ENCODE measurements around the gene HAUS6. TPM values are rescaled to one million over a fixed set of nuclear protein-coding genes. Genes with fewer than 3 reads are reported as not detected.

The HAUS6 gene, protein sequence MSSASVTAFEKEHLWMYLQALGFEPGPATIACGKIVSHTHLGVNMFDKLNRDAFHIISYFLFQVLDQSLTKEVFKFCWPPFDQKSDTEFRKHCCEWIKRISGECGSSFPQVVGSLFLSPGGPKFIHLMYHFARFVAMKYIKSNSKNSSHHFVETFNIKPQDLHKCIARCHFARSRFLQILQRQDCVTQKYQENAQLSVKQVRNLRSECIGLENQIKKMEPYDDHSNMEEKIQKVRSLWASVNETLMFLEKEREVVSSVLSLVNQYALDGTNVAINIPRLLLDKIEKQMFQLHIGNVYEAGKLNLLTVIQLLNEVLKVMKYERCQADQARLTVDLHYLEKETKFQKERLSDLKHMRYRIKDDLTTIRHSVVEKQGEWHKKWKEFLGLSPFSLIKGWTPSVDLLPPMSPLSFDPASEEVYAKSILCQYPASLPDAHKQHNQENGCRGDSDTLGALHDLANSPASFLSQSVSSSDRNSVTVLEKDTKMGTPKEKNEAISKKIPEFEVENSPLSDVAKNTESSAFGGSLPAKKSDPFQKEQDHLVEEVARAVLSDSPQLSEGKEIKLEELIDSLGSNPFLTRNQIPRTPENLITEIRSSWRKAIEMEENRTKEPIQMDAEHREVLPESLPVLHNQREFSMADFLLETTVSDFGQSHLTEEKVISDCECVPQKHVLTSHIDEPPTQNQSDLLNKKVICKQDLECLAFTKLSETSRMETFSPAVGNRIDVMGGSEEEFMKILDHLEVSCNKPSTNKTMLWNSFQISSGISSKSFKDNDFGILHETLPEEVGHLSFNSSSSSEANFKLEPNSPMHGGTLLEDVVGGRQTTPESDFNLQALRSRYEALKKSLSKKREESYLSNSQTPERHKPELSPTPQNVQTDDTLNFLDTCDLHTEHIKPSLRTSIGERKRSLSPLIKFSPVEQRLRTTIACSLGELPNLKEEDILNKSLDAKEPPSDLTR
- 11.2 and 16.6 TPM in 2 replicates for total RNA-seq

DNA sequence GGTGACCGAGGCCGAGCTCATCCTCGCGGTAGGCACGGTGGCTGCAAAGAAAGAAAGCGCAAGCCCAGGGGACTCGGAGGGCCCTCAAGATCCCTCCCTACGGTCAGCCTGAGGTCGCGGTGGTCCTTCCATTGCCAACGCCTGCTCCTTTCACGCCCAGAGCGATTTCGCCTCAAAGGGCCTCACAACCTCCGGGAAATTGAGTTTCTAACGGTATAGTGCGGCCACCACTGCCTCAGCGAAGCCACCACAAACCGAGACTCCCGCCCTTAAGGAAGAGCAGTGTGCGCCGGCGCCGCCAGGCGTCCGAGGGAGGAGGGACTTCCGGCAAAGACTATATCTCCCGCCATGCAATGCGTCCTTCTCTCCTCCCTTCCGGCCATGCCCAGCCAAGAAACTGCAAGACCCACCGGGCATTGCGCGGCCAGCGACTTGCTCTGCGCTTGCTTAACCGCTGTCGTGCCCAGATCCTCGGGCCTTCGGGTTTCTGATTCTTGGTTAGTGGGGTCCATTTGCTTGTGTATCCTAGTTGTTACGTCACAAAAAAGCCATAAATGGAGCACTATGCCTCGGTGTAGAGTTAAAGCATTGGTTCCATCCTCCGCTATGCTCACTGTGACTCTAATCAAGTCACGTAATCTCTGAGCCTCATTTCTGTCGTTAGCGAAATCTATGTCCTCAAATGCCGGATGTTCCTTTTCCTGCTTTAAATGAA, at the start of gene HAUS6:
Gene HAUS6, minus strand, starts transcription at position 274 of the 715 bp plus-strand sequence. Its CDS starts 253 bp downstream, at position 21.

DNA sequence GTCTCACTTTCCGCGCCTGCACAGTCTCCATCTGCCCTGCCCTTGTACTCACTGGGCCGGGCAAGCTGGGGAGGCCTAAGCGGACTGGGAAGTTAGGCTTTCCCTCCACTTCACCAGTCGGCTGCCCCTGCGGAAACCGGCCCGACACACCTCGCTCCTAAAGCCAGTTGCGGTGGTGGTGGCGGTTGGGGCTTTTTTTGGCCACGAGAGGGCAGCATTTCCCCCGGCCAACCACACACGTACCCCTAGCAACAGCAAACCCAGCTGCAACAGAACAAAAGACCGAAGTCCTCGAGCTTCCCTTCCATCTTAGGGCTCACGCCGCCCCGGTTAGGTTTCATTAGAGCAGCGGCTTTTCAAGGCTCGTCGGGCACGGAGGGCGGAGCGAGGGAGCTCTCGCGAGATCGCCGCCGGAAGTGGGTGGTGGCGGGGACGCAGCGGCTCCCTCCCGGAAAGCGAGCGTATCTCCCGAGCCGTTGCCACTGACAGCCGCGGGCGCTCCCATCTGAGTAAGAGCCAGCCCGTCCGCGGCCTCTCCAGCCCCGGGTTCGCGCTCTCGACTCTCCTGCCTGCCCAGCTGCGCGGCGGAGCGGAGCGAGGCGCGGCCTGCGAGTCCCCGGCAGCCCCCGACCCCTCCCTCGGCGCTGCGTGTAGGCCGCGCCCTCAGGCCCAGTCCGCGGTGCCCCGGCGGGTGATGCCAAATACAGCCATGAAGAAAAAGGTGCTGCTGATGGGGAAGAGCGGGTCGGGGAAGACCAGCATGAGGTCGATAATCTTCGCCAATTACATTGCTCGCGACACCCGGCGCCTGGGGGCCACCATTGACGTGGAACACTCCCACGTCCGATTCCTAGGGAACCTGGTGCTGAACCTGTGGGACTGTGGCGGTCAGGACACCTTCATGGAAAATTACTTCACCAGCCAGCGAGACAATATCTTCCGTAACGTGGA, 53.5 kb downstream of the HAUS6 start, which contains the start of gene RRAGA:
Gene RRAGA, plus strand, starts transcription at position 462 of the 951 bp plus-strand sequence. Its CDS starts 233 bp downstream, at position 695.

DNA sequence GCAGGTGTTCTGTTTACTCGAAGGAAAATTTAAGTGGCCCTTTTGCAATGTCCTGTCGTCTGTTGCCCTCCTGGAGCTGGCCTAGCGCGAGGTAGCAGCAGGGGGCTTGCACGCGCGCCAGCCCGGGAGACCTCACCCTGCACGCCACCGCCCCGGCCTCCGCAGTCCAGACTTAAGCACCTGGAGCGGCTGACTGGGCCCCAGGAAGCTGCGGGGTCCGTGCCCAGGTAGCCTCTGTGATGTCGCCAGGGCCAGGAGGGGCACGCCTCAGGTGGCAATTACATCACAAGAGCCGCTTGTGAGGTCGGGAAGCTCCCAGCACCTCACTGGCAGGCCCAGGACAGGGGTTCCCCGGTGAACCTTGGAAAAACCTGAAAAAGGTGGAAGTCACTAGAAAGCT, 69.7 kb downstream of the HAUS6 start, which contains the start of gene SAXO1:
Gene SAXO1, minus strand, starts transcription at position 195 of the 400 bp plus-strand sequence. CDS start 301 bp downstream, outside the sequence.

Other genes starting within 250 kb of the HAUS6 start
- gene SAXO1, start 69.7 kb downstream of the HAUS6 start, total RNA-seq = under 0.01 and 0.17 TPM in 2 replicates
- 65.5 and 72.4 TPM in 2 replicates for gene RRAGA, start 53.5 kb downstream of the HAUS6 start, total RNA-seq
- 201 and 616 TPM in 2 replicates for gene PLIN2, start 24.6 kb upstream of the HAUS6 start, total RNA-seq
- gene DENND4C, start 127.8 kb upstream of the HAUS6 start, total RNA-seq = 96.6 and 103 TPM in 2 replicates

All from smooth muscle cell of trachea (primary cell).